ENCODE data around the gene DEFB131A. TPM values are rescaled to one million over a fixed set of nuclear protein-coding genes. Genes with fewer than 3 reads are reported as not detected.

The DEFB131A gene, protein sequence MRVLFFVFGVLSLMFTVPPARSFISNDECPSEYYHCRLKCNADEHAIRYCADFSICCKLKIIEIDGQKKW
- total RNA-seq (2022; extraction: Qiagen RNA extraction): not detected in 5 replicates

DNA sequence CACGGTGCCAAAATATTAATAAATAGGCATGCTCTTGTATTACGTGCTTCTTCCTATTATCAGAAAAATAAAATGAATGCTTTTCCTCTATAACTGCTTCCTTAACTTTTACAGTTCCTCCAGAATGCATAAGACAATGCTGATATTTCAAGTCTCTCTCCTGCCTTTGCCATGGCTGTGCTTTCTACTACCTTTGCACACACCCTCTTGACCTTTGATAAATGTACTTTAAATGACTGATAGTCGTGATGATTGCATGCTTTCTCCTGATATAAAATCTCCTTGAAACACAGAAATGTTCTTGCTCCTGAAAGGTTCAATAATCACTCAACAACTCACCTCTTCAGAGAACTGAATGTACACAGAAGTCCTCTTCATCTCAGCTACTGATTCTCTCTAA lies at the start of gene DEFB131A:
DEFB131A (plus strand) TSS at position 301 of the 400 bp plus-strand sequence. CDS start 120 bp downstream, outside the sequence.

Other genes starting within 250 kb of the DEFB131A start
- gene USP17L10, start 233.8 kb upstream of the DEFB131A start, total RNA-seq (2022; extraction: Qiagen RNA extraction): not detected in 5 replicates
- not detected in 5 replicates for gene USP17L11, start 229.0 kb upstream of the DEFB131A start, total RNA-seq (2022; extraction: Qiagen RNA extraction)
- gene USP17L12, start 224.3 kb upstream of the DEFB131A start, total RNA-seq (2022; extraction: Qiagen RNA extraction): not detected in 5 replicates
- gene USP17L13, start 219.5 kb upstream of the DEFB131A start, total RNA-seq (2022; extraction: Qiagen RNA extraction): not detected in 5 replicates
- gene USP17L15, start 210.0 kb upstream of the DEFB131A start, total RNA-seq (2022; extraction: Qiagen RNA extraction): not detected in 5 replicates
- not detected in 5 replicates for gene USP17L17, start 200.5 kb upstream of the DEFB131A start, total RNA-seq (2022; extraction: Qiagen RNA extraction)
- not detected in 5 replicates for gene USP17L18, start 195.8 kb upstream of the DEFB131A start, total RNA-seq (2022; extraction: Qiagen RNA extraction)
- not detected in 5 replicates for gene USP17L19, start 191.0 kb upstream of the DEFB131A start, total RNA-seq (2022; extraction: Qiagen RNA extraction)
- not detected in 5 replicates for gene USP17L20, start 186.3 kb upstream of the DEFB131A start, total RNA-seq (2022; extraction: Qiagen RNA extraction)
- gene USP17L21, start 181.5 kb upstream of the DEFB131A start, total RNA-seq (2022; extraction: Qiagen RNA extraction): not detected in 5 replicates
- gene USP17L22, start 176.8 kb upstream of the DEFB131A start, total RNA-seq (2022; extraction: Qiagen RNA extraction): not detected in 5 replicates
- gene USP17L24, start 119.2 kb upstream of the DEFB131A start, total RNA-seq (2022; extraction: Qiagen RNA extraction): not detected in 5 replicates
- not detected in 5 replicates for gene USP17L25, start 114.5 kb upstream of the DEFB131A start, total RNA-seq (2022; extraction: Qiagen RNA extraction)
- not detected in 5 replicates for gene USP17L26, start 109.8 kb upstream of the DEFB131A start, total RNA-seq (2022; extraction: Qiagen RNA extraction)
- not detected in 5 replicates for gene USP17L5, start 105.0 kb upstream of the DEFB131A start, total RNA-seq (2022; extraction: Qiagen RNA extraction)
- gene USP17L27, start 100.3 kb upstream of the DEFB131A start, total RNA-seq (2022; extraction: Qiagen RNA extraction): not detected in 5 replicates
- not detected in 5 replicates for gene USP17L28, start 95.5 kb upstream of the DEFB131A start, total RNA-seq (2022; extraction: Qiagen RNA extraction)
- gene USP17L29, start 90.8 kb upstream of the DEFB131A start, total RNA-seq (2022; extraction: Qiagen RNA extraction): not detected in 5 replicates
- gene USP17L30, start 81.3 kb upstream of the DEFB131A start, total RNA-seq (2022; extraction: Qiagen RNA extraction): not detected in 5 replicates